A549 treated with DMSO at 1 μM for 4 hours (cell line): ENCODE data around the gene CREB1. TPM values are rescaled to one million over a fixed set of nuclear protein-coding genes. Genes with fewer than 3 reads are reported as not detected.

ENCODE experiments used
- total RNA-seq: library from RNA; stranded (reverse); fragments of 200-300 nt; extraction: Qiagen RNA extraction; gene quantifications from 5 replicates; pipeline ENCODE4 v1.2.3, GENCODE V29; 2022; ENCODE audit warnings: low read depth

The CREB1 gene
- 12.5 to 32.0 TPM (median 31.2 TPM) in 5 replicates for total RNA-seq

DNA sequence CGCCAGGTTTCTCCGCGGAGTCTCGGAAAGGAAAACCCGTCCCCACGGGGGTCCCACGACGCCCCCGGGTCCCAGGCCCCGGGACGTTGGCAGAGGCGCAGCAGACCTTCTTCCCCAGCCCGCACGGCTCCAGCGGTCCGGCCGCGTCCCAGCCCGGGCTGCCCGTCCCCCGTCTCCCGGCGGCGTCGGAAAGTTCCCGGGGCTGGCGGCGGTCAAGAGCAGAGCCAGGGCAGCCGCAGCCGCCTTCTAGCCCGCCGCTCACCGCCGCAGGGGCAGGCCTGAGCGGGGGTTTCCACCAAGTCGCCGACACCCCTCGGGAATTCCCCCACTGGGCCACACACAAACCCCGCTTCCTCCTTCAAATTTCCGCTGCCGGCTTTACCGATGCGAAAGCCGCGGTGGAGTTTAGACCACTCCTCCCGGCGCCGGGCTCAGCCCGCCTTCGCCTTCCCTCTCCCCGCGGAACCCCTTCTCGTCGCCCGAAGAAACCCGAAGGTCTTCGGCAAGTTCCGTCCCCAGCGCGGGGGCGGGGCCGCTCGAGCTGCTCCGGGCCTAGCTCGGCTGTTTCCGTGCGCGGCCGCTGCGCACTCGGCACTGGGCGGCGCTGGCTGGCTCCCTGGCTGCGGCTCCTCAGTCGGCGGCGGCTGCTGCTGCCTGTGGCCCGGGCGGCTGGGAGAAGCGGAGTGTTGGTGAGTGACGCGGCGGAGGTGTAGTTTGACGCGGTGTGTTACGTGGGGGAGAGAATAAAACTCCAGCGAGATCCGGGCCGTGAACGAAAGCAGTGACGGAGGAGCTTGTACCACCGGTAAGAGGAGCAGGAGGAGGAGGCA is at the start of gene CREB1:
CREB1 (plus strand) TSS at position 633 of the 830 bp plus-strand sequence. CDS start 25,674 bp downstream, outside the sequence.

DNA sequence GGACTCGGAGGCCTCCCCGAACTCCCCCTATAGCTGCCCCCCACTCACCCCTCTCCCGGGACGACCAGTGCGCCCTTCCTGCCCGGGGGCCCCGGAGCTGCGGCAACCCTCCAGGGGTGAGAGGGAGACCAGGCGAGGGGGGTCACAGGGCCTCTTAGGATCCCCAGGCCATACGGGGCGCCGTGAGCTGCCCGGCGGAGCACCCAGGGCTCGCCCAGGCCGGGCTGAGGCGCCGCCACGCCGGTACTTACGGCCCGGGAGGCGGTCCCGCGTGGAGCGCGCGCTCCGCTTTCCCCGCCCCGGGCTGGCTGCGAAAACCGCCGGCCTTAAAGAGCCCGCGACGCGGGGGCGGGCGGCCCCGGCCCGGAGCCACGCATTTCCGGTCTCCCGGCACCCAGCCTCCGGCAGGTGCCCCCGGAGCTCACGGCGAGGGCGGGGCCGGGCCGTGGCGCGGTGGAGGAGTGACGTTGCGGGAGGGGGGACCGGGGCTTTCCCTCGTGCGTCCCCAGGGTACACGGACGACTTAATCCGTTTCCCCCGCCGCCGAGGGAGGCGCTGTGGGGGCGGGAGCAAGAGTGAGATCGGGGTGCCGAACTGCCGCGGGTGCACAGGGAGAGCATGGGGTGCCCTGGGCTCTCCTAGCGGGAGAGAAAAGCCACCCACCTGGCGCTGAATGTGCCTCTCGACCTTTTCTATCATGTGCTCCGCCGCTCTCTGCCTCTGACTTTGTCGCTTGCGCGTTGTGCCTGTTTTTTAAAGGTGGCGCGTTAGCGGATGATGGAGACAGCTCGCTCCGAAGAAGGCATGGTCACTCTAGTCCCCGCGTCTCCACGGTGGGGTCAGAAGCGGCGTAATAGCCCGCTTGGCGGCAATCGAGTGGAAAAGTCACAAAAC is 95.5 kb downstream of the CREB1 start, which contains the start of gene METTL21A:
METTL21A (minus strand) TSS at position 381 of the 894 bp plus-strand sequence. CDS start 1,019 bp downstream, outside the sequence.

Other genes starting within 250 kb of the CREB1 start
- 29.2 to 33.3 TPM (median 30.4 TPM) in 5 replicates for gene METTL21A, start 95.4 kb downstream of the CREB1 start, total RNA-seq
- gene CCNYL1, start 181.7 kb downstream of the CREB1 start, total RNA-seq: 21.9 to 27.3 TPM (median 25.3 TPM) in 5 replicates
- gene FZD5, start 239.9 kb downstream of the CREB1 start, total RNA-seq: 5.5 to 6.2 TPM (median 5.8 TPM) in 5 replicates